Loucy (cell line): Measurements from ENCODE around the gene TMC5.

Experiments used
- EZH2phosphoT487 ChIP-seq: fragments of 200-600 bp; IDR thresholded peaks from 2 replicates; pipeline ENCODE4 v1.6.1; 2018; ENCODE audit warnings: antibody characterized with exemption, mild to moderate bottlenecking, moderate library complexity, borderline replicate concordance
- TF ChIP-seq, protein P1 (sequence below): fragments of 200-600 bp; sonication (generic); conservative IDR thresholded peaks from 2 replicates; pipeline ENCODE4 v1.5.1; 2014; ENCODE audit warnings: mild to moderate bottlenecking, antibody characterized with exemption, low read length

DNA sequence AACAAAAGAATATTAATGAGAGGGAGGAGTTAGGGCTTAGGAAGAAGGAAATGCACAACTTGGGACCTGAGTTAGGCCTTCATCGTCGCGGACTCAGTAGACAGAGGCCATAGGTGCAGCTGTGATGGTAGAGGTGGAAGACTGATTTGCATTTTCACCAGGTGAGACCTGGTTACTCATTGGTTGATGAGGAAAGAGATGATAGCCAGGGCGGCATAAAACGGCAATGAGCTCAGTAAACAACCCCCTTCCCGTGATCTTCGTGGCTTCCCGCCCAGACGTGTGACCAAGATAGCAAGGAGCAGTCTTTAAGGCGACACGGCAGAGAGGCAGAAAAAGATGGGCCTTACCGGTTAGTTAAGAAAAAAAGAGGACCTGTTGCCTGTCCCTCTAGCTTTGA lies at the start of gene TMC5:
- no peak for TF ChIP-seq EZH2phosphoT487
- TF ChIP-seq, protein P1, sequence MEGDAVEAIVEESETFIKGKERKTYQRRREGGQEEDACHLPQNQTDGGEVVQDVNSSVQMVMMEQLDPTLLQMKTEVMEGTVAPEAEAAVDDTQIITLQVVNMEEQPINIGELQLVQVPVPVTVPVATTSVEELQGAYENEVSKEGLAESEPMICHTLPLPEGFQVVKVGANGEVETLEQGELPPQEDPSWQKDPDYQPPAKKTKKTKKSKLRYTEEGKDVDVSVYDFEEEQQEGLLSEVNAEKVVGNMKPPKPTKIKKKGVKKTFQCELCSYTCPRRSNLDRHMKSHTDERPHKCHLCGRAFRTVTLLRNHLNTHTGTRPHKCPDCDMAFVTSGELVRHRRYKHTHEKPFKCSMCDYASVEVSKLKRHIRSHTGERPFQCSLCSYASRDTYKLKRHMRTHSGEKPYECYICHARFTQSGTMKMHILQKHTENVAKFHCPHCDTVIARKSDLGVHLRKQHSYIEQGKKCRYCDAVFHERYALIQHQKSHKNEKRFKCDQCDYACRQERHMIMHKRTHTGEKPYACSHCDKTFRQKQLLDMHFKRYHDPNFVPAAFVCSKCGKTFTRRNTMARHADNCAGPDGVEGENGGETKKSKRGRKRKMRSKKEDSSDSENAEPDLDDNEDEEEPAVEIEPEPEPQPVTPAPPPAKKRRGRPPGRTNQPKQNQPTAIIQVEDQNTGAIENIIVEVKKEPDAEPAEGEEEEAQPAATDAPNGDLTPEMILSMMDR = no peak
